Measurements from ENCODE around the gene TH.

Gene TH

GRCh38 chr11:2158296-2158737, 13.3 kb downstream of the TH start:
- DNase-seq: no peak

DNA sequence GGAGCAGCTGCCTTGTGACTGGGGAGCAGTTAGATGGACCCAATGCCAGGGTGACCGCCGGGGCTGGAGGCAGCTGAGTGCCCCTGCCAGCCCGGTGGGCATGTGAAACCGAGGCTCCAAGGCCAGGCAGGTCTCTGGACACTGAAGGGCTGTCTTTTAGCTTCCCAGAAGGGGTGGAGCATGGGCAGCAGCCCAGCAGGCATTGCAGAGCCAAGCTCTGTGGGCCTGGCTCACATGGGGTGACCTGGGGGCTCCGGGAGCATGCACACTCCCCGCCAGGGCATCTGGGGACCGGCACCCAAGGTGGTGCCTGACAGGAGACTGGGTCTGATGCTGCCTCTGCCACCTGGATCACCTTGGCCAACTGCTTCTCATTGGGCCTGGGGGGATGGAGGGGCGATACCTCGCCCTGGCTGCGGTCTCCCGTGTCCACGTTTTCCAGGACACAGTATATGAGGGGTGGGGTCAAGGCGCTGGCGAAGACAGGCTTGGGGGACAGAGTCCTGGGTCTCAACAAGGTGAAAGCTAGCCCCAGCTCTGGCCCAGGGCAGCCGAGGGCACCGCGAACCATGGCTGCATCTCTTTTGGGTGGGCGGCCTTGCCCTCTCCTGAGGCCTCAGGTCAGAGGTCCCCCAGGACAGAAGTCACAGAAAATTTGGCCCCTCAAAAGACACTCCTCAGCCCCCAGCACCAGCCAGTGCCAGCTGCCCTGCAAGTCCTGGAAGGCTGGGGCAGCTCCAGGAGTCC, 14.1 kb downstream of the TH start:
- DNase-seq: no peak

DNA sequence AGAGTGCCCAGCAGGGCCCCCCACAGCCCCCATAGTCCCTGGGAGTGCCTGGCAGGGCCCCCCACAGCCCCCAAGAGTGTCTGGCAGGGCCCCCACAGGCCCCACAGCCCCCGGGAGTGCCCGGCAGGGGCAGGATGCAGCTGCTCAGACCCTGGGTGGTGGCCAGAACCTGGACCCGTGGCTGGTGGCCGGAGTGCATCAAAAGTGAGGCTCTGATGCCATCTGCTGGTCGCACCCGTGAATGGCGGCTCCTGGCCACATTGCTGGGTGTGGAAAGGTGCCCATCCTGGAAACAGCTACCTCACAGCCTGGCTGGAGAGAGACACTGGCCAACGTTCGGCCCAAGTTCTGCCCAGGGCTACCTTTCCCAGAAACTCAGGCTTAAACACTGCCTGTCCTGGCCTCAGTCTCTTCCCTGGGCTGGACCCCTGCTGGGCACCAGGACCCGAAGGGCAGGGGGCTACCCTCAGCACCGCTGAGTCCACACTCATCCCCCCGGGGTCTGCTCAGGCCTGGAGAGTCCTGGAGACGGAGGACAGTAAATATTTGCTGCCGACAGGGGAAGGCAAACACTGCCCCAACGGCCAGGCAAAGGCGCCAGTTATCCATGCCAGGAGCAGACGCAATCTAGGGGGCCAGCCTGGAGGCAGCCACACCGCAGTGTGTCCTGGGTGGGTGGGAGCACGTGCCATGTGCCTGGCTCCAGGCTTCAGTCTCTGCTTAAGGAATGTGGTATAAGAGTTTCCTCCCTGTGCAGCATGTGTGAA, 15.0 kb downstream of the TH start:
- peak; percentile 63 for DNase-seq

DNA sequence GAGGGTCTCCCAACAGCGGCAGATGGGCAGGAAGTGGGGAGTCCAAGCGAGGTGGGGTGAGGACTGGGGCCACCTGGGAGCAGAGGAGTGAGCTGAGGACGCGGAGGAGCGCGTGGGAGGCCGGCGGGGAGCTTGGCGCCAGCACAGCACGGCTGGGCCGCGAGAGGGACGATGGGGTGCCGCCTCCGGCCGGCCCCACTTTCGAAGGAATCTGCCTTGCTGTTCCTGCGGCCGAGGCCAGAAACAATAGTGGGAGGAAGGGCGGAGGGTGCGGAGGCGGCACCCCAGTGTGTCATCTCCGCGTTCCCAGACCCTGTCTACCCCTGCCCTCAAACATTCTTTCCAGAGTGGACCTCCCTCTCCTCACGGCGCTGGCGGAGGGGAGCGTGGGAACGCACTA, 16.1 kb downstream of the TH start:
- no peak for DNase-seq

- no peak for DNase-seq
Observed at GRCh38 chr11:2154889-2155288, 16.7 kb downstream of the TH start.

- no peak for DNase-seq
Observed at GRCh38 chr11:2154195-2154585, 17.4 kb downstream of the TH start.

GRCh38 chr11:2153581-2154194, 17.9 kb downstream of the TH start:
- no peak for DNase-seq

DNA sequence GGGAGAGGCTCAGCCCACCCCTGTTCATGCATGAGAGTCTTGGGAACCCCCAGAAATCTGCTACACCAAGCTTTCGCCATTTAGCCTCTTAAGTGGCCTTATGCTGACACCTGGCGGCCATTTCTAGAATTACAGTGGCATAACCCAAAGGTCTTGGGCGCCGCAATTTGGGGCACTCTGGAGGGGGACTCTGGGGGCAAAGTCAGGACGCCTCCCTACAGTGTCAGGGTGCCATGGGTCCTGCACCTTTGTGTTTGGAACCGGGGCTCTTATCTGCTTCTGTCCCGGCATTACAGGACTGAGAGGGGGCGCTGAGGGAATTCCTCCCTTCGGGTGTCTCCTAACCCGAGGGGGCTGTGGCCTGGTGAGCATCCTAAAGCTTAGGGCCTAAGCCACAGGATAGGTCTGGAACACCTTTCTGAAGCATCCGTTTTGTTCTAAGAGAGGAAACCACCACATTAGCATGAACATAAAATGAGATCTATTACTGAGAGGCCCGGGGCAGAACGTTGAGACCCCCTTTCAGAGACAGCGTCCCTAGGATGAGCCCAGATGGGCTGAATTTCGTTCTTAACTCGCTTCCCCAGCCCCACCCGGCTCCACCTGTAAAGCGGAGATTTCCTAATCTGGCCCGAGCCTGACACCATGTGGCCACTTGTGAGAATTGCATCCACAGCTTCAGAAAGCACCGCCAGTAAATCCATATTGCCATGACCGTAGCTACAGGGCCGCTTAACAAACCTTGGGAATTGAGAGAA, 19.9 kb downstream of the TH start:
- DNase-seq: peak; percentile 84

GRCh38 chr11:2149864-2150847, 21.5 kb downstream of the TH start:
- DNase-seq: no peak

- DNase-seq: no peak
Observed at GRCh38 chr11:2149460-2149859, 22.2 kb downstream of the TH start.

- DNase-seq: no peak
Observed at GRCh38 chr11:2148595-2148994, 23.0 kb downstream of the TH start.

- no peak for DNase-seq
Observed at GRCh38 chr11:2147391-2147790, 24.2 kb downstream of the TH start.

DNA sequence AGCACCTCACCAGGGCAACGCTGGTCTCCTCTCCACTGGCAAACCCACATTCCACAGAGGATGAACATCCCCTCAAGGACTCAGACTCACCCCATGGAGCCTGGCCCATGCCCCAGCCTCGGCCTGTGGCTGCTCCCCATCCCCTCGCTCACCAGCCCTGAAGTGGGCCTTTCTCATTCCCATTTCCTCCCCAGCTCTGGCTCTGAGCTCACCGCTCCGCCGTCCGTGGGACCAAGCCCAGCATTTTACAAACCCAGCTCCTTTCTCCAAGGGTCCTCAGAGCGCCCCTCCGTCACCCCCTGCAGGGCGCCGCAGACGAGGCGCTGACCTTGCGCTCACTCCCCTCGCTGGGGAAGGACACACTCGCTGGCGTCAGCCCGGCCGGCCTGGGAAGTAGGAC, 25.6 kb downstream of the TH start:
- no peak for DNase-seq

GRCh38 chr11:2144544-2145248, 26.9 kb downstream of the TH start:
- DNase-seq: no peak

DNA sequence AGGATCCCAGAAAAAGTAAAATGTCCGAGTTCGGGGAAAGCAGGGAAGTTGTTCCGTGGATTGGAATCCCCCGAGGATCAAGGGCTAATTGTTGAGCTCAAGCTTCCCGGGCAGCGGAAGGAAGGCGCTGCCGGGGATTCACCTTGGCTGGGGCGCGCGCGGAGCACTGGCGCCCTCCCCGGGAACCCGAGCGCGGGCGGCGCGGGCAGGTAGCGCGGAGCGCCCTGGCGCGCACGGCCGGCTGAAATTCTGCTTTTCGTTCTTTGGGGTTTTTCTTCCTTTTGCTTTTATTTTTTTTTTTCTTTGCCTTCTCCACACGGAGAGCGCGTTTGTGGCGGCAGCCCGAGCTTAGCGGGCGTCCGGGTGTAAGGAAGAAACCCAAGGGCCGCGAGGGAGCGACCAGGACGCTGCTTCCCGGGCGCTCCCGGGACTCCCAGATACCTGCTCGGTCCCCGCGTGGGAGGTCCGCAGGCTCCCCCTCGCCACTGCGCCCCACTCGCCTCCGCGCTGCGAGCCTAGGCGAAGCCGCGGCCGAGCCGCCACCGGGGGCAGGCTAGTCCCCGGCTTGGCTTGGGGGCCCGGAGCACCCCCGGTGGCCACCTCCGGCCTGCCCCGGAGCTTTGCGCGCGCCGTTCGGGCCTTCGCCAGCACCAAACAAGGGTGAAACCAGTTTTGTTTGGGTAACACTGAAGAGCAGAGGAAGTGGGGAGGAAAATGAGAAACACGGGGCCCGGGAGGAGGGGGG, 27.6 kb downstream of the TH start:
- no peak for DNase-seq

- no peak for DNase-seq
Observed at GRCh38 chr11:2143477-2143798, 28.2 kb downstream of the TH start.

- DNase-seq: no peak
Observed at GRCh38 chr11:2142762-2143202, 28.8 kb downstream of the TH start.

DNA sequence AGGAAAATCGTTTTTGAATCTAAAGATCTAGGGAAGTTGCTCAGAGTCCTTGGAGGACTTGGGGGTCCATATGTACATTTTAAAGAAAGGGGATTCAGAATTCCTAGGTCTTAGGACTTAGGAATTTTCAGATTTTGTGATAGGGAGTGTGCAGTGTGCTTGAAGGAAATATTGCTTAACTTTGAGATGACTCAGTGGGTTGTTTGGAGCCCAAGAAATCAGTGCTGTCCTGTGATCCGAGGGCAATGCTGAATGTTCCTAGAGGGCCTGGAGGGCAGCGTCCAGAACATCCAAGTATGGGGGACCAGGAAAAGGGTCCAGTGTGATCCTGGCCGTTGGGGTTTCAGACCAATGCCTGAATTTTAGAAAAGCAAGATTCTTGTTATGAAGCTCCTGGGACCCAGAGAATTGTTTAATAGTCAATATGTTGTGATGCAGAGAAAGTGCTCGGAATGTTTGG, 29.3 kb downstream of the TH start:
- no peak for DNase-seq

DNA sequence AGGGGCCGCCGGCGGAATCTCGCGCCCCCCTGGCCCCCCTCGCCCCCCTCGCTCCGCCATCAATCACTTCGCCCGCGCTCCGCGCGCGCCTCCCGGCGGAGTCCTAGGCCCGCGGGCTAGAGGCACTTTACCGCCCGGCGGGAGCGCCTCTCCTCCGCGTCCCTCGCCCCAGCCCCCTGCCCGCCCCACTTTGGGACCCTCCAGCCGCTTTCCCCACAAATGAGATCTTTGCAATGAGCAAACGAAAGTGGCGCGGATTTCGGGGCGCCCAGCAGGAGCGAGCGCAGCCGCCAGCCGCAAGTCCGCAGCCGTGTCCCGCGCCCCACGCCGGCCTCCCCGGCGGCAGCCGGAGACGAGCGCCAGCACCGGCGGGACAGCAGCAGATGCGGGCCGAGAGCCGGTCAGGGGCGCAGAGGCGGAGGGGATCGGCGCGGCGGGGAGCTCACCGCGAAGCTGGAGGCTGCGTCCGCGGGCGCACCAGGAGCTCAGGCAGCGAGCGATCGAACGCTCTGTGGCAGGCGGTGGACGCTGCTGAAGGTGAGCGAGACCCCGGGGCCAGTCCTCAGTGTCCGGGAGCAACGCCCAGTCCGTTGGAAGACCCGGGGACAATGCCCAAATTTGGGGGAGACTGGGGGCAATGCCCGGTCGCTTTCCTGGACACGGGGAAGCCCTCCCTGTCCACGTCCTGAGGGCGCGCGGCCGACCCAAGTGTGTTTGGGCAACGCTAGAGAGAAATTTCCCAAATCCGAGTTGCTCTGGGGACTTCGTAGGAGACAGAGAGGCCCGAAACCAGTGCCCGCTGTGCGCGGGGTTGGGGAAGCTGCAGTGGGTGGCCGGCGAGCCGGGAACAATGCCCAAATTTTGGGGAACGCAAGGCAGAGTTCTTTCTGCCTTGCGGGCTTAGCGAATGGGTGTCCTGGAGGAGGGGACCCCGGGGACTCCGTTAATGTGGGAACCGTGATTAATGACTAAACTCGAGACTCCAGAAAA, 30.9 kb downstream of the TH start:
- no peak for DNase-seq

Data from CD4-positive, alpha-beta T cell treated with Interleukin-17A for 4 hours (primary cell).